Measurements from ENCODE around the gene SORCS2.

DNA sequence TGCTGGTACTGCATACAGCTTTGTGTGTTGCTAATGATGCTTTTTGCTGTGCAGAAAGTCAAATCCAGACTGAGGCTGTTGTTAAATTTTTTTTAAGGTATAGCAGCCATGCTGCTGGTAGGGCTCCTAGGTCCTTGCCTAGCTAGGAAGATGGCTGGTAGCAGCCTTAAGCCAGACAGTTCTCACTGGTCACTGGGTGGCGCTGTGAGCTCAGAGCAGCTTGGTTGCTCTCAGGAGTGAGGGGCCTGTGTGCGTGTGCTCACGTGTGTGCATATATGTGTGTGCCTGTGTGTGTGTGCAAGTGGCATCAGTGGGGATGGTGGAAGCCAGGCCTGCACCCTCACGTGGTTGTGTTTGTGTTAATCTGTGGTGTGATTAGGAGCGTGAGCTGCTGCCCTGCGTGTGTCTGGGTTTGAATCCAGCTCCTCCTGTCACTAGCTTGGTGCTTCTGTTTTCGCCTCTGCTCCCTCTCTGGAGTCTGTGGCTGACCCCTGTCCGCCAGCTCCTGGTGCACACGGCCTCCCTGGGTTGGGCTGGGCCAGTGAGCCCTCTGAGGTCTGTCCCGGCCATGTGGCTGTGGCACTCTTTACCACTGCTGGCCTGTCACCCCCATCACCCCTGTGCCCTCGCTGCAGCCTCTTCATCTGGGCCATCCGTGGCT lies 46.1 kb downstream of the SORCS2 start:
- TF ChIP-seq CTCF (IDR thresholded peaks at IDR 0.05): peak; percentile 40
- no peak for TF ChIP-seq EP300 (IDR thresholded peaks at IDR 0.05; ENCODE audit: borderline replicate concordance in 1 of 2, low read depth in 1 of 2, low read length in 1 of 2)

Data from SK-N-SH (cell line).